ENCODE data around the gene AREL1. TPM values are rescaled to one million over a fixed set of nuclear protein-coding genes. Genes with fewer than 3 reads are reported as not detected.

Gene AREL1
- total RNA-seq, 1 experiment from 2014 or later: 20.0 TPM

DNA sequence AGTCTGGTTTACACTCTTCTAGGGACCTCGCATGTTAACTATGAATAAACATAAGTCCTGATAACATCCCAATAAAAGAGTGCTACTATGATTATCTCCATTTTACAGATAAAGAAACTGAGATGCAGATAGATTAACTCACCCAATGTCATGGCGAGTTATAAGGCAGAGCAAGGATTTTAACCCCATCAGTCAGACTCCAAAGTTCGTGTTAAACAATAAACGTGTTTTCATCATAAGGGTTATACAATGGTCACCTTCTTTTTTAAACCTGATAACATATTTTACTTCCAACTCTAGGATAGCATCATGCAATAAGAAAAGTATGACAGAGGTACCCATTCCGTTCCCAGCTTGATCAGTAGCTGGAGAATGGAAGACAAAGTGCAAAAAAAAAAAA is 1.2 kb downstream of the AREL1 start:
- DNase-seq: no peak
- H3K4me3 ChIP-seq (ENCODE audit: insufficient read depth, low read depth, low read length): no peak overlapping the region
- no peaks in the 10 kb centered on the region for H3K27me3 ChIP-seq (ENCODE audit: control insufficient read depth, insufficient read depth, low read length)
- H3K36me3 ChIP-seq (replicated peaks; ENCODE audit: control insufficient read depth, insufficient read depth, low read length): no peaks in the 10 kb centered on the region; the same call in 1 of the 2 replicates

DNA sequence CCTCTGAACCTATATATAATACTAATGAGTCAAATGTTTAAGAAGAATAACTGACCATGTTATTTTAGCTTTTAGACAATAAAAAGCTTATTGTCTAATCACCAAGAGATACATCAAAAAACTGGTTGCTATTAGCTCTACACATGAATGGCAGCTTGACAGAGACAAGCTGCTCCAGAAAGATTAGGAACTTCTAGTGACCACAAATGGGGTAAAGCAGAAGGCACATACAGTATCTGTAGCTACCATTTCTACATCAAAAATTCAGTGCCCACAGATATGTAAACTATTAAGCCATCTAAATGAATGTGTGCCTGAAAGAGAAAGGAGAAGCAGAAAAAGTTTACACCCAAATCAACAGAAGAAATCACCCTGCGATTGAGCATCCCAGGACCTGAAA is 2.4 kb downstream of the AREL1 start:
- no peak overlapping the region for H3K4me3 ChIP-seq (ENCODE audit: insufficient read depth, low read depth, low read length)
- no peaks in the 10 kb centered on the region for H3K27me3 ChIP-seq (ENCODE audit: control insufficient read depth, insufficient read depth, low read length)
- H3K36me3 ChIP-seq (replicated peaks; ENCODE audit: control insufficient read depth, insufficient read depth, low read length): no peaks in the 10 kb centered on the region; the same call in 1 of the 2 replicates
- DNase-seq: no peak

DNA sequence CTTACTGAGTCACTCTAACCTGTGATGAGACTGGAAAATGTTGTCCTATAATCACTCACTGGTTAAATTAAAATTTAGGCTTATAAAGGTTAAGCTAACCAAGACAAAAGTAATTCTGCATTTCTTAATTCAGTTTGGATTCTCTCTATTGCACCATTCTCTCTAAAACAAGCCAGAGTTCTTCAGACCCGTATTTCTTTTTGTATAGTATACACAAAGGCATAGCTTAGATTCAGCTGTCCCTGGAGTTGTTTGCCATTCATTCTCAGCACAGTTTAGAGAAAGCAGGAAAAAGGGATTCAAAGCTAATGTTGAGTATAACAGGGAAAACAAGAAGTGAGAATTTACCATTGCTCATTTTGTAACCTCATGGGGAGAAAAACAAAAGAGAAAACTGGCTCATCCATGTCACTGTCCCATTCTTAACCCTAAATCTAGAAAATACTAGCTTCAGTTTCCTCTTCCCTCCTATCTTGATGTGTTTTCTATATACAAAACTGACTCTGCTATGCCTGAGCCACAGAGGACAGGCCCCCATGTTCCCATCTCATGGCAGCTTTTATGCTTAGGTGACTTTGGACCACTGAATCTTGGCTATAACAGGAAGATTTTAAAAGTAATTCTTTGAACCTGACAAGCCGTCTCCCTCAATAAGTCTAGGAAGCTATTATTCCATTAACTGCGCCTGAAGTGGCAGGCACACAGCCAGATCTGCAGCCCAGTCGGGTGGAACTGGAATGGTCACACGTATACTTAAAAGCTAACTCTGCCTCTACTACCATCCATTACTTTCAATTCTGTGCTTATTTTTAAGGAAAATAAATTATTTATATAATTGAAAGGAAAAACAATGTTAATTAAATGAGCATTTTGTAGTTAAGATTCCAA is 7.0 kb downstream of the AREL1 start:
- no peaks in the 10 kb centered on the region for H3K36me3 ChIP-seq (replicated peaks; ENCODE audit: control insufficient read depth, insufficient read depth, low read length)
- H3K27me3 ChIP-seq (ENCODE audit: control insufficient read depth, insufficient read depth, low read length): no peaks in the 10 kb centered on the region
- DNase-seq: no peak
- H3K4me3 ChIP-seq (ENCODE audit: insufficient read depth, low read depth, low read length): no peak overlapping the region

- DNase-seq: no peak
- H3K27me3 ChIP-seq (ENCODE audit: control insufficient read depth, insufficient read depth, low read length): no peaks in the 10 kb centered on the region
- no peak overlapping the region for H3K4me3 ChIP-seq (ENCODE audit: insufficient read depth, low read depth, low read length)
- H3K36me3 ChIP-seq (replicated peaks; ENCODE audit: control insufficient read depth, insufficient read depth, low read length): no peaks in the 10 kb centered on the region
Observed at GRCh38 chr14:74704656-74705055, 8.2 kb downstream of the AREL1 start.

DNA sequence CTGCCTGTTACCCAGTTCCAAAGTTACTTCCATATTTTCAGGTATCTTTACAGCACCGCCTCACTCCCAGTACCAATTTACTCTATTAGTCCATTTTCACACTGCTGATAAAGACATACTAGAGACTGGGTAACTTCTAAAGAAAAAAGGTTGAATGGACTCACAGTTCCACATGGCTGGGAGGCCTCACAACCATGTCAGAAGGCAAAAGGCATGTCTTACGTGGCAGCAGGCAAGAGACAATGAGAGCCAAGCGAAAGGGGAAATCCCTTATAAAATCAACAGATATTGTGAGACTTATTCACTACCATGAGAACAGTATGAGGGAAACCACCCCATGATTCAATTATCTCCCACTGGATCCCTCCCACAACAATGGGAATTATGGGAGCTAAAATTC is 9.8 kb downstream of the AREL1 start:
- H3K36me3 ChIP-seq (replicated peaks; ENCODE audit: control insufficient read depth, insufficient read depth, low read length): no peaks in the 10 kb centered on the region
- no peaks in the 10 kb centered on the region for H3K27me3 ChIP-seq (ENCODE audit: control insufficient read depth, insufficient read depth, low read length)
- no peak for DNase-seq
- H3K4me3 ChIP-seq (ENCODE audit: insufficient read depth, low read depth, low read length): no peak overlapping the region

DNA sequence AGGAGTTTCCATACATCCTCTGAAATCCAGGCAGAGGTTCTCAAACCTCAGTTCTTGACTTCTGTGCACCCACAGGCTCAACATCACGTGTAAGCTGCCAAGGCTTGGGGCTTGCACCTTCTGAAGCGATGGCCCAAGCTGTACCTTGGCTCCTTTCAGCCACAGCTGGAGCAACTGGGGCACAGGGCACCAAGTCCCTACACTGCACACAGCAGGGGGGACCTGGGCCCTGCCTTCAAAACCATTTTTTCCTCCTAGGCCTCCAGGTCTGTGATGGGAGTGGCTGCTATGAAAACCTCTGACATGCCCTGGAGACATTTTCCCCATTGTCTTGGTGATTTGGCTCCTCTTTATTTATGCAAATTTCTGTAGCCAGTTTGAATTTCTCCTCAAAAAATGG is 10.6 kb downstream of the AREL1 start:
- no peaks in the 10 kb centered on the region for H3K36me3 ChIP-seq (replicated peaks; ENCODE audit: control insufficient read depth, insufficient read depth, low read length)
- no peak for DNase-seq
- no peaks in the 10 kb centered on the region for H3K27me3 ChIP-seq (ENCODE audit: control insufficient read depth, insufficient read depth, low read length)
- no peak overlapping the region for H3K4me3 ChIP-seq (ENCODE audit: insufficient read depth, low read depth, low read length)

GRCh38 chr14:74698465-74698864 is 14.4 kb downstream of the AREL1 start:
- Histone ChIP-seq H3K27me3 (ENCODE audit: control insufficient read depth, insufficient read depth, low read length) (no peaks in the 10 kb centered on the region), H3K36me3 (replicated peaks; ENCODE audit: control insufficient read depth, insufficient read depth, low read length) (no peaks in the 10 kb centered on the region), H3K4me3 (ENCODE audit: insufficient read depth, low read depth, low read length) (no peak overlapping the region)
- DNase-seq: no peak

- DNase-seq: no peak
- Histone ChIP-seq H3K27me3 (ENCODE audit: control insufficient read depth, insufficient read depth, low read length) (no peaks in the 10 kb centered on the region), H3K36me3 (replicated peaks; ENCODE audit: control insufficient read depth, insufficient read depth, low read length) (no peaks in the 10 kb centered on the region), H3K4me3 (ENCODE audit: insufficient read depth, low read depth, low read length) (no peak overlapping the region)
Observed at GRCh38 chr14:74697976-74698375, 14.9 kb downstream of the AREL1 start.

GRCh38 chr14:74697543-74697942 is 15.3 kb downstream of the AREL1 start:
- Histone ChIP-seq H3K27me3 (ENCODE audit: control insufficient read depth, insufficient read depth, low read length) (no peaks in the 10 kb centered on the region), H3K4me3 (ENCODE audit: insufficient read depth, low read depth, low read length) (no peak overlapping the region), H3K36me3 (replicated peaks; ENCODE audit: control insufficient read depth, insufficient read depth, low read length) (no peaks in the 10 kb centered on the region)
- DNase-seq: no peak

DNA sequence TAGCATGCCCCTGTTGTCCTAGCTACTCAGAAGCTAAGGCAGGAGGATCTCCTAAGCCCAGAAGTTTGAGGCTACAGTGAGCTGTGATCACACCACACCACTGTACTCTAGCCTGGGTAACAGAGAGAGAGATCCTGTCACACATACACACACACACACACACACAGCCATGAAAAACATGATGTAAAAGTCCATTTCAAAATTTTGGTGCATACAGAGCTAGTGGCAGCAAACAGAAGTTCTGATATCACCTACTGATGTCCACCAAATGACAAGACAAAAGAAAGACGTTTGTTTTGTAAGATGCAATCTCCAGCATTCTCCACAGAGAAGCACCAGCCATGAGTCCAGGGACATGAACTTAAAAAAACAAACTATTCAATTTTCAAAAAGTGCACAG is 15.9 kb downstream of the AREL1 start:
- Histone ChIP-seq H3K4me3 (ENCODE audit: insufficient read depth, low read depth, low read length) (no peak overlapping the region), H3K27me3 (ENCODE audit: control insufficient read depth, insufficient read depth, low read length) (no peaks in the 10 kb centered on the region)
- DNase-seq: no peak

GRCh38 chr14:74695406-74695805 is 17.5 kb downstream of the AREL1 start:
- H3K27me3 ChIP-seq (ENCODE audit: control insufficient read depth, insufficient read depth, low read length): no peaks in the 10 kb centered on the region
- H3K4me3 ChIP-seq (ENCODE audit: insufficient read depth, low read depth, low read length): no peak overlapping the region
- peaks cover 5% of the 10 kb centered on the region for H3K36me3 ChIP-seq (replicated peaks; ENCODE audit: control insufficient read depth, insufficient read depth, low read length)
- no peak for DNase-seq

More for the DNA sequence above, 15.9 kb downstream of the AREL1 start:
- no peaks in the 10 kb centered on the region for H3K36me3 ChIP-seq (replicated peaks; ENCODE audit: control insufficient read depth, insufficient read depth, low read length)

DNA sequence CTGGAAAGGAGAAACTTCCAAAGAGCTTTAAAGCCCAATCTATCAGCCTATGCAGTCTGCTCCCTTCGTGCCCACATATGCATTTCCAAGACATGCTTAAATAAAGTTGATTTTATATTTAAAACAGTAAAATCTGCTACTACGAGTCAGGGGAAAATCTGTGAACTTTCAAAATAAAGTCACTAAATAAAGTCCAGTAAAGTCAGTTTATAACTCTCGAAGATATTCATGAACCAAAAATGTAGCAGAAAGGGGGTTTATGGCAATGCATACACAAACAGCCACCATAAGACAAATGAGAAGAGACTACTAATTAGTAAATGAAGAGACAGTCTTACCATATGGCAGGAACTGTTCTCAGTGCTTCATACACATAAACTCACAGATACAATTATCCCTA is 19.7 kb downstream of the AREL1 start:
- Histone ChIP-seq H3K36me3 (replicated peaks; ENCODE audit: control insufficient read depth, insufficient read depth, low read length) (peaks cover 6% of the 10 kb centered on the region), H3K4me3 (ENCODE audit: insufficient read depth, low read depth, low read length) (no peak overlapping the region), H3K27me3 (ENCODE audit: control insufficient read depth, insufficient read depth, low read length) (no peaks in the 10 kb centered on the region)
- DNase-seq: no peak

DNA sequence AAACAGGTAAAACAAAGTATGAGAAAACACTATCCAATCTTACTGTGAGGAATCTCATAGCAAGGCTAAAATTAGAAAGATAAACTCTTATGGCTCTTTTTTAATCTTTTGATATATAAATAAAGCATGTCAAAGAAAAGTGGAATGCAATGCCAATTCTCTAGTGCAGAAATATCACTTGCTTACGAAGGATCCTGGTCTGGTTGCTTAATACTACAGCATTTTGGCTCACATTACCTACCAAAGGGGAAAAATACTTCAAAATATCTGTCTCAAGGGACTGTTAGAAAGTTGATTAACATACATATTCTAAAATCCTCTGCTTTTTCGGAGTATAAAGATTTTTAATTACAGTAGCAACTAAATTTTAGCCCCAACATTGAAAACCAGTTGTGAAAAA is 21.4 kb downstream of the AREL1 start:
- Histone ChIP-seq H3K27me3 (ENCODE audit: control insufficient read depth, insufficient read depth, low read length) (no peaks in the 10 kb centered on the region), H3K4me3 (ENCODE audit: insufficient read depth, low read depth, low read length) (no peak overlapping the region), H3K36me3 (replicated peaks; ENCODE audit: control insufficient read depth, insufficient read depth, low read length) (peaks cover 6% of the 10 kb centered on the region)
- DNase-seq: no peak

- no peak for DNase-seq
- Histone ChIP-seq H3K27me3 (ENCODE audit: control insufficient read depth, insufficient read depth, low read length) (no peaks in the 10 kb centered on the region), H3K36me3 (replicated peaks; ENCODE audit: control insufficient read depth, insufficient read depth, low read length) (peaks cover 13% of the 10 kb centered on the region), H3K4me3 (ENCODE audit: insufficient read depth, low read depth, low read length) (no peak overlapping the region)
Observed at GRCh38 chr14:74685921-74686678, 26.8 kb downstream of the AREL1 start.

GRCh38 chr14:74685056-74685455 is 27.8 kb downstream of the AREL1 start:
- H3K36me3 ChIP-seq (replicated peaks; ENCODE audit: control insufficient read depth, insufficient read depth, low read length): peaks cover 9% of the 10 kb centered on the region
- DNase-seq: no peak
- H3K27me3 ChIP-seq (ENCODE audit: control insufficient read depth, insufficient read depth, low read length): no peaks in the 10 kb centered on the region
- no peak overlapping the region for H3K4me3 ChIP-seq (ENCODE audit: insufficient read depth, low read depth, low read length)

All from H7 (cell line).